ENCODE data around the gene RNU6-7. TPM values are rescaled to one million over a fixed set of nuclear protein-coding genes. Genes with fewer than 3 reads are reported as not detected.
A peak's percentile ranks its signal among the peaks of the same experiment; 100 is the strongest.

The RNU6-7 gene
- total and polyA plus RNA-seq, 10 of the 15 experiments (the other 5 are each of a cell fraction or from before 2014, with no cell fraction given): not detected

DNA sequence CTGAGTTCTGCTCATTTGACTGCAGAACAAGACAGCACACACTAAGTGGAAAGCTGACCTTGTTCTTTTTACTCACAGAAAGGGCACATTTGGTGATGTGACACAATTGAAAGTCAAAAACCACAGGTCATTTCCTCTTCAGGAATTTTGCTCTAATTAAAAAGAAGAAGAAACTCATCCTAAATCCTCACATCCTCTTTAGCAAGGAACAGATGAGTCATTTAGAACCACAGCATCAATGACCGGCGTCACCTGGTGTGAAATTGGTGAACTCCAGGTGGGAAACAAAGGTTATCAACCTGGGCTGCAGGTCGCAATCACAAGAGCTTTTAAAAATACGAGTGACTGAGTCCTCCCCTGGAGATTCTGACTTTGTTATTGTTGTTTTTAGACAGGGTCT lies 4.1 kb downstream of the RNU6-7 start (continued):
- TF ChIP-seq, protein P1, sequence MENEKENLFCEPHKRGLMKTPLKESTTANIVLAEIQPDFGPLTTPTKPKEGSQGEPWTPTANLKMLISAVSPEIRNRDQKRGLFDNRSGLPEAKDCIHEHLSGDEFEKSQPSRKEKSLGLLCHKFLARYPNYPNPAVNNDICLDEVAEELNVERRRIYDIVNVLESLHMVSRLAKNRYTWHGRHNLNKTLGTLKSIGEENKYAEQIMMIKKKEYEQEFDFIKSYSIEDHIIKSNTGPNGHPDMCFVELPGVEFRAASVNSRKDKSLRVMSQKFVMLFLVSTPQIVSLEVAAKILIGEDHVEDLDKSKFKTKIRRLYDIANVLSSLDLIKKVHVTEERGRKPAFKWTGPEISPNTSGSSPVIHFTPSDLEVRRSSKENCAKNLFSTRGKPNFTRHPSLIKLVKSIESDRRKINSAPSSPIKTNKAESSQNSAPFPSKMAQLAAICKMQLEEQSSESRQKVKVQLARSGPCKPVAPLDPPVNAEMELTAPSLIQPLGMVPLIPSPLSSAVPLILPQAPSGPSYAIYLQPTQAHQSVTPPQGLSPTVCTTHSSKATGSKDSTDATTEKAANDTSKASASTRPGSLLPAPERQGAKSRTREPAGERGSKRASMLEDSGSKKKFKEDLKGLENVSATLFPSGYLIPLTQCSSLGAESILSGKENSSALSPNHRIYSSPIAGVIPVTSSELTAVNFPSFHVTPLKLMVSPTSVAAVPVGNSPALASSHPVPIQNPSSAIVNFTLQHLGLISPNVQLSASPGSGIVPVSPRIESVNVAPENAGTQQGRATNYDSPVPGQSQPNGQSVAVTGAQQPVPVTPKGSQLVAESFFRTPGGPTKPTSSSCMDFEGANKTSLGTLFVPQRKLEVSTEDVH (IDR thresholded peaks at IDR 0.05; ENCODE audit: low read depth, partially characterized antibody): peak; percentile 61
- peak; percentile 96 for TF ChIP-seq EED (IDR thresholded peaks at IDR 0.05; ENCODE audit: low read depth)
- peak; percentile 99 for TF ChIP-seq NR2F1 (conservative IDR thresholded peaks at IDR 0.05)
- no peak for TF ChIP-seq SMC3 (IDR thresholded peaks at IDR 0.05; ENCODE audit: borderline replicate concordance, low read length)
- TF ChIP-seq, protein P2, sequence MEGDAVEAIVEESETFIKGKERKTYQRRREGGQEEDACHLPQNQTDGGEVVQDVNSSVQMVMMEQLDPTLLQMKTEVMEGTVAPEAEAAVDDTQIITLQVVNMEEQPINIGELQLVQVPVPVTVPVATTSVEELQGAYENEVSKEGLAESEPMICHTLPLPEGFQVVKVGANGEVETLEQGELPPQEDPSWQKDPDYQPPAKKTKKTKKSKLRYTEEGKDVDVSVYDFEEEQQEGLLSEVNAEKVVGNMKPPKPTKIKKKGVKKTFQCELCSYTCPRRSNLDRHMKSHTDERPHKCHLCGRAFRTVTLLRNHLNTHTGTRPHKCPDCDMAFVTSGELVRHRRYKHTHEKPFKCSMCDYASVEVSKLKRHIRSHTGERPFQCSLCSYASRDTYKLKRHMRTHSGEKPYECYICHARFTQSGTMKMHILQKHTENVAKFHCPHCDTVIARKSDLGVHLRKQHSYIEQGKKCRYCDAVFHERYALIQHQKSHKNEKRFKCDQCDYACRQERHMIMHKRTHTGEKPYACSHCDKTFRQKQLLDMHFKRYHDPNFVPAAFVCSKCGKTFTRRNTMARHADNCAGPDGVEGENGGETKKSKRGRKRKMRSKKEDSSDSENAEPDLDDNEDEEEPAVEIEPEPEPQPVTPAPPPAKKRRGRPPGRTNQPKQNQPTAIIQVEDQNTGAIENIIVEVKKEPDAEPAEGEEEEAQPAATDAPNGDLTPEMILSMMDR (IDR thresholded peaks at IDR 0.05 in 2 of 3, conservative IDR thresholded peaks at IDR 0.05 in 1 of 3; ENCODE audit: control insufficient read depth in 2 of 3, extremely low read depth in 1 of 3, insufficient read depth in 1 of 3, low read depth in 3 of 3, low read length in 3 of 3): 0 out of 6 replicates have a peak, but pooled peaks of 1 of the 3 experiments have one; percentile 6
- no peak for TF ChIP-seq ZNF274 (IDR thresholded peaks at IDR 0.05; ENCODE audit: insufficient read depth, insufficient read length)
- TF ChIP-seq RBBP5 (conservative IDR thresholded peaks at IDR 0.05): no peak
- TF ChIP-seq IRF4 (IDR thresholded peaks at IDR 0.05; ENCODE audit: low read depth, low read length): peak; percentile 90
- peak; percentile 92 for TF ChIP-seq BMI1 (IDR thresholded peaks at IDR 0.05; ENCODE audit: borderline replicate concordance)
- 0 out of 2 replicates have a peak, but pooled peaks have one; percentile 29 for TF ChIP-seq PKNOX1 (IDR thresholded peaks at IDR 0.05)
- TF ChIP-seq, protein P3, sequence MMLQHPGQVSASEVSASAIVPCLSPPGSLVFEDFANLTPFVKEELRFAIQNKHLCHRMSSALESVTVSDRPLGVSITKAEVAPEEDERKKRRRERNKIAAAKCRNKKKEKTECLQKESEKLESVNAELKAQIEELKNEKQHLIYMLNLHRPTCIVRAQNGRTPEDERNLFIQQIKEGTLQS (IDR thresholded peaks at IDR 0.05; ENCODE audit: borderline replicate concordance, extremely low read depth, low read depth, low read length): no peak
- no peak for TF ChIP-seq ZNF384 (IDR thresholded peaks at IDR 0.05; ENCODE audit: borderline replicate concordance, low read depth, low read length)
- TF ChIP-seq NBN (IDR thresholded peaks at IDR 0.05): peak; percentile 78
- peak; percentile 62; the same call in 1 of the 2 replicates for TF ChIP-seq CHD2 (IDR thresholded peaks at IDR 0.05; ENCODE audit: borderline replicate concordance, low read depth, low read length)
- TF ChIP-seq TBL1XR1 (IDR thresholded peaks at IDR 0.05; ENCODE audit: low read depth, low read length): peak; percentile 59; the same call in 1 of the 2 replicates
- peak; percentile 49 for TF ChIP-seq SP1 (IDR thresholded peaks at IDR 0.05; ENCODE audit: low read depth, low read length)
- TF ChIP-seq, protein P4, sequence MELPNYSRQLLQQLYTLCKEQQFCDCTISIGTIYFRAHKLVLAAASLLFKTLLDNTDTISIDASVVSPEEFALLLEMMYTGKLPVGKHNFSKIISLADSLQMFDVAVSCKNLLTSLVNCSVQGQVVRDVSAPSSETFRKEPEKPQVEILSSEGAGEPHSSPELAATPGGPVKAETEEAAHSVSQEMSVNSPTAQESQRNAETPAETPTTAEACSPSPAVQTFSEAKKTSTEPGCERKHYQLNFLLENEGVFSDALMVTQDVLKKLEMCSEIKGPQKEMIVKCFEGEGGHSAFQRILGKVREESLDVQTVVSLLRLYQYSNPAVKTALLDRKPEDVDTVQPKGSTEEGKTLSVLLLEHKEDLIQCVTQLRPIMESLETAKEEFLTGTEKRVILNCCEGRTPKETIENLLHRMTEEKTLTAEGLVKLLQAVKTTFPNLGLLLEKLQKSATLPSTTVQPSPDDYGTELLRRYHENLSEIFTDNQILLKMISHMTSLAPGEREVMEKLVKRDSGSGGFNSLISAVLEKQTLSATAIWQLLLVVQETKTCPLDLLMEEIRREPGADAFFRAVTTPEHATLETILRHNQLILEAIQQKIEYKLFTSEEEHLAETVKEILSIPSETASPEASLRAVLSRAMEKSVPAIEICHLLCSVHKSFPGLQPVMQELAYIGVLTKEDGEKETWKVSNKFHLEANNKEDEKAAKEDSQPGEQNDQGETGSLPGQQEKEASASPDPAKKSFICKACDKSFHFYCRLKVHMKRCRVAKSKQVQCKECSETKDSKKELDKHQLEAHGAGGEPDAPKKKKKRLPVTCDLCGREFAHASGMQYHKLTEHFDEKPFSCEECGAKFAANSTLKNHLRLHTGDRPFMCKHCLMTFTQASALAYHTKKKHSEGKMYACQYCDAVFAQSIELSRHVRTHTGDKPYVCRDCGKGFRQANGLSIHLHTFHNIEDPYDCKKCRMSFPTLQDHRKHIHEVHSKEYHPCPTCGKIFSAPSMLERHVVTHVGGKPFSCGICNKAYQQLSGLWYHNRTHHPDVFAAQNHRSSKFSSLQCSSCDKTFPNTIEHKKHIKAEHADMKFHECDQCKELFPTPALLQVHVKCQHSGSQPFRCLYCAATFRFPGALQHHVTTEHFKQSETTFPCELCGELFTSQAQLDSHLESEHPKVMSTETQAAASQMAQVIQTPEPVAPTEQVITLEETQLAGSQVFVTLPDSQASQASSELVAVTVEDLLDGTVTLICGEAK (IDR thresholded peaks at IDR 0.05; ENCODE audit: borderline replicate concordance): no peak
- TF ChIP-seq SKIL (IDR thresholded peaks at IDR 0.05; ENCODE audit: low read depth, poor library complexity, severe bottlenecking): peak; percentile 92

Measured in GM12878 (cell line).